Mesodermal cell (in vitro differentiated cells): ENCODE data around the gene NELFA. TPM values are rescaled to one million over a fixed set of nuclear protein-coding genes. Genes with fewer than 3 reads are reported as not detected.

Experiments
- H3K27ac ChIP-seq: 2 replicates; pipeline ENCODE4 v1.7.0; 2013; ENCODE audit warnings: mild to moderate bottlenecking, low read depth, low read length, moderate library complexity; ENCODE audit not compliant: severe bottlenecking
- H3K36me3 ChIP-seq: 2 replicates; pipeline ENCODE4 v1.7.1; 2013; ENCODE audit warnings: mild to moderate bottlenecking, low read length, moderate library complexity; ENCODE audit not compliant: control insufficient read depth, insufficient read depth
- H3K4me1 ChIP-seq: one replicate; pipeline ENCODE4 v1.7.1; 2013; ENCODE audit warnings: mild to moderate bottlenecking, low read length; ENCODE audit not compliant: insufficient read depth, control insufficient read depth, poor library complexity, severe bottlenecking
- H3K4me3 ChIP-seq: 2 replicates; pipeline ENCODE4 v1.7.0; 2013; ENCODE audit warnings: low read length, control low read depth, mild to moderate bottlenecking; ENCODE audit not compliant: insufficient read depth, poor library complexity, severe bottlenecking; ENCODE audit errors: extremely low read depth
- H3K9me3 ChIP-seq: 2 replicates; pipeline ENCODE4 v1.7.1; 2013; ENCODE audit warnings: mild to moderate bottlenecking, low read length, moderate library complexity; ENCODE audit not compliant: control insufficient read depth
- WGBS, 2 experiments: methylation state at CpG; one replicate each; pipeline ENCODE4 v1.1.5; 2013; ENCODE audit warnings: missing lambda C conversion rate in 2 of 2; ENCODE audit not compliant: insufficient coverage in 2 of 2; 5-methylcytosine and 5-hydroxymethylcytosine counted together
- polyA plus RNA-seq, 2 experiments: library from polyadenylated mRNA; stranded (reverse); fragments of 50-300 nt; gene quantifications; one replicate each; pipeline ENCODE4 v1.2.3, GENCODE V29; 2013

Gene NELFA
- 34.7 TPM for polyA plus RNA-seq (2013, experiment 1 of 2)
- polyA plus RNA-seq (2013, experiment 2 of 2), result 30.7 TPM

DNA sequence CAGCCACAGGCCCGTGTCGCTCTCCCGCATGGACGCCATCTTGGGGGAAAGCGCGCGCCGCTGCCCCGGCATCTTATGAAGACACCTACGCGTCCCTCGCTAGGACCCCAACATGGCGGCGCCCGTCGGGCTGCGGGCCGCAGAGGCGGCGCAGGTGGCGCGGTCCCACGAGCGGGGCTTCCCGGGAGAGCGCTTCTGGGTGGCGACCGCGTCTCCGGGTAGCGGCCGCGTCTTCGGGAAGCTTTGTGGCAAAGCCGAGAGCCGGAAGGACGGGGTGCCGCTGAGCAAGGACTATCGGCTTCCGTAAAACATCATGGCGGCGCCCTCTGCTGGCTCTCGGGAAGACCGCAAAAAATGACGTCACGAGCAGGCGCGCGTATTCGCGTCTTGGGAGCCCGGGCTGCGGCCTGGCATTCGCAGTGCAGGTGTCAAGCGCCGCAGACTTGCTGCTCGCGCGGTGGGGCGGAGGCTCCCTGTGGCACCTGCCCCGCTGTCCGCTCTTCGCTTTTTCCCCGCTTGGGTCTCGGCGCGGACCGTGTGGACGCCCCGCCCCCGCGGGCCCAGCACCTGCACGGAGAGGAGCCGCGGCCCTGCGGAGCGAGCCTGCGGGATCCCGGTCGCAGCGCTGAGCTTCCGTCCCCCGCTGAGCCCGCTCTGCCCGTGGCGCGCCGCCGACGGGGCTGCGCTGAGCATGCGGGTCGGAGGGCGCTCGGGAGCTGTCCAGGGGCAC lies at the start of gene NELFA:
NELFA (minus strand) TSS at position 54 of the 730 bp plus-strand sequence; CDS start at position 39, 15 bp downstream.
- Histone ChIP-seq H3K36me3 (peaks cover 28% of the 10 kb centered on the region), H3K27ac (peak within 1 kb of the TSS; percentile 97), H3K4me1 (no peaks in the 10 kb centered on the region), H3K9me3 (no peaks in the 10 kb centered on the region), H3K4me3 (peak within 1 kb of the TSS; percentile 69)
- WGBS, 2 experiments, result 0% methylated on average over 83 to 88 of the region's 95 CpGs

DNA sequence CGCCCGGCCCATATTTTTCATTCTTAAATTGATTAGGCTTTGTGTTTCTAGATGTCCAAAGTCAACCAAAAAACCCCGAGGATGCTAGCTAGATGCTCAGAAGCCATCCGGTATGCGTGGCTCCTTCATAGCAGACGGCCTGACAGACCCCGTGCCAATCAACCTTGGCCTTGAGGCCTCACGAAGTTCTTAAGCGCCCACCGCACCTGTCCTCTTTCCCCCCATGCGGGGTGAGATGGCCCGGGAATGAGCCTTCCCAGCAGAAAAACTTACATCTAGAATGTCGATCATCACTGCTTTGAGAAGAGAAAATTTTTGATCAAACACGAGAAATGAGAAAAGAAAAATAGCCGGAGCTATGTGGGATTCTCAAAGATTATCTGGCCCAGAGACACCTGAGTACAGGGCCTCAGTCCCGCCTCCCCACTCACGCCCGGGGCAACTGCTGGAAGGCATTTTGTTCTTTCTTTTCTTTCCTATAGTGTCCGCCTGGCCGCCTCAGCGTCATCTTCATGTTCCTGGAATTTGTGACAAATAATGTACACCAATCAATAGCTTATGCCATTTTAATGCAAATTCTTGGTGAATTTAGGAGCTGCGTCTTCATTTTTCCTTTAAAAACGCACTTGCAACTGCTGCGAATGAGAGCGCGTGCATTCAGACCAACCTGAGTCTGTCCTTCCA lies 48.8 kb upstream of the NELFA start:
- Histone ChIP-seq H3K4me3 (no peak overlapping the region), H3K36me3 (no peaks in the 10 kb centered on the region), H3K4me1 (peaks cover 5% of the 10 kb centered on the region), H3K27ac (no peak overlapping the region), H3K9me3 (no peaks in the 10 kb centered on the region)
- WGBS, 2 experiments, result 76 to 78% methylated on average over 15 to 25 of the region's 26 CpGs

- Histone ChIP-seq H3K36me3 (no peaks in the 10 kb centered on the region), H3K9me3 (no peaks in the 10 kb centered on the region), H3K4me3 (no peak overlapping the region), H3K4me1 (no peaks in the 10 kb centered on the region), H3K27ac (no peak overlapping the region)
- WGBS, 2 experiments, result 81 to 100% methylated on average over 2 to 4 of the region's 6 CpGs
Observed at GRCh38 chr4:2054217-2054616, 45.4 kb upstream of the NELFA start.

DNA sequence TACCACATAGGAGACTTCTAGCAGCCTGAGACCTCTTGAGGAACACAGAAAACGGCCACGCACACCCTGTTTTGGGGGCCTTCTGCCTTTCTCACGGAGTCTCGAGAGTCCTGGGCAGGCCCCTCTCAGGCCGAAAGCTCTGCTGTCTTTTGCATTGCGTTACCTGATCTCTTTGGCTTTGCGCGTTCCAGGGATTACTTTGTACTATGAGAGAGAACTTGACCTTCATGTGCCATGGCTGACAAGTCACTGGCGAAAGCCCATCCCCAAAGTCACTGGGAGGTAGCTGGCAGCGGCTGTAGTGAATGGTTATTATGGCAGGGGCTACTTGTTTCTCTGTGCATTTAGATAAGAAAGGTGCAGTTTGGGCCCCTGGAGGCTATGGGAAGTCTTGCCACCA lies 42.3 kb upstream of the NELFA start:
- H3K36me3 ChIP-seq, result no peaks in the 10 kb centered on the region
- 78 to 85% methylated on average over 9 to 10 of the region's 10 CpGs for WGBS, 2 experiments
- H3K4me3 ChIP-seq, result no peak overlapping the region
- H3K4me1 ChIP-seq, result no peaks in the 10 kb centered on the region
- no peak overlapping the region for H3K27ac ChIP-seq
- no peaks in the 10 kb centered on the region for H3K9me3 ChIP-seq

- Histone ChIP-seq H3K4me3 (no peak overlapping the region), H3K4me1 (no peaks in the 10 kb centered on the region), H3K27ac (no peak overlapping the region), H3K36me3 (peaks cover under 1% of the 10 kb centered on the region), H3K9me3 (no peaks in the 10 kb centered on the region)
- 85 to 94% methylated on average over 7 of the region's 7 CpGs for WGBS, 2 experiments
Observed at GRCh38 chr4:2049811-2050210, 41.0 kb upstream of the NELFA start.

DNA sequence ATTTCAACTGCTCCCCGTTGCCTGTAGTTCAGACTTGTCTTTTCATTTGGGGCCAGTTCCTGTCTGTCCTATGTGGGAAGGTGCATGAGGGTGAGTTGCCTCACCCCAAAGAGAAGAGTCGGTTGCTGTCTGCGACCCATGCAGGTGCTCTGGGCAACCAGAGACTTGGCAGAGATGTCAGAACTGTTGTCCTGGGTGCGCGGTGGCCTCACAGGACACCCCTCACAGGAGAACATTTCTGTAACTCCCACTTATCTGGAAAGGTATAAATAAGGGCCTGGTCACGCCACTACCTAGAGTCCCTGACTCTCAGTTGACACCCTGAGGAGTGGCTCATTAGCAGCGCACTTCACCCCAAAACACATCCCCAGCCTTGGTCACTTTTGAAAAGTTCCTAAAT lies 40.6 kb upstream of the NELFA start:
- H3K36me3 ChIP-seq, result peaks cover 5% of the 10 kb centered on the region
- H3K4me3 ChIP-seq, result no peak overlapping the region
- no peaks in the 10 kb centered on the region for H3K4me1 ChIP-seq
- peaks cover 3% of the 10 kb centered on the region for H3K9me3 ChIP-seq
- no peak overlapping the region for H3K27ac ChIP-seq
- 95 to 96% methylated on average over 6 of the region's 7 CpGs for WGBS, 2 experiments

DNA sequence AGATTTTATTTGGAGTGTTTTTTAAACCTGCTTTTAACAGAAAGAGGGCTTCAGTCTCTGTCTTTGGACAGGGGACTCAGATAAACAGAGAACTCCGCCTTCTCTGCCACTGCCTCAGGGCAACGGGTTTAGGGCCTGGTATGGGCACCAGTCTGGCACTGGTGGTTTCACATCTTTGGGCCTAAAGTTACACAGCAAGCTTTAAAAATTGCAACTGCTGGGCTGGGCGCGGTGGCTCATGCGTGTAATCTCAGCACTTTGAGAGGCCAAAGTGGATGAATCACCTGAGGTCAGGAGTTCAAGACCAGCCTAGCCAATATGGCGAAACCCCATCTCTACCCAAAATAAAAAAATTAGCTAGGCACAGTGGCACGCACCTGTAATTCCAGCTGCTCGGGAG lies 40.1 kb upstream of the NELFA start:
- Histone ChIP-seq H3K4me1 (no peaks in the 10 kb centered on the region), H3K27ac (no peak overlapping the region), H3K4me3 (no peak overlapping the region), H3K9me3 (peaks cover 5% of the 10 kb centered on the region), H3K36me3 (peaks cover 9% of the 10 kb centered on the region)
- WGBS, 2 experiments, result 87 to 89% methylated on average over 8 of the region's 8 CpGs

DNA sequence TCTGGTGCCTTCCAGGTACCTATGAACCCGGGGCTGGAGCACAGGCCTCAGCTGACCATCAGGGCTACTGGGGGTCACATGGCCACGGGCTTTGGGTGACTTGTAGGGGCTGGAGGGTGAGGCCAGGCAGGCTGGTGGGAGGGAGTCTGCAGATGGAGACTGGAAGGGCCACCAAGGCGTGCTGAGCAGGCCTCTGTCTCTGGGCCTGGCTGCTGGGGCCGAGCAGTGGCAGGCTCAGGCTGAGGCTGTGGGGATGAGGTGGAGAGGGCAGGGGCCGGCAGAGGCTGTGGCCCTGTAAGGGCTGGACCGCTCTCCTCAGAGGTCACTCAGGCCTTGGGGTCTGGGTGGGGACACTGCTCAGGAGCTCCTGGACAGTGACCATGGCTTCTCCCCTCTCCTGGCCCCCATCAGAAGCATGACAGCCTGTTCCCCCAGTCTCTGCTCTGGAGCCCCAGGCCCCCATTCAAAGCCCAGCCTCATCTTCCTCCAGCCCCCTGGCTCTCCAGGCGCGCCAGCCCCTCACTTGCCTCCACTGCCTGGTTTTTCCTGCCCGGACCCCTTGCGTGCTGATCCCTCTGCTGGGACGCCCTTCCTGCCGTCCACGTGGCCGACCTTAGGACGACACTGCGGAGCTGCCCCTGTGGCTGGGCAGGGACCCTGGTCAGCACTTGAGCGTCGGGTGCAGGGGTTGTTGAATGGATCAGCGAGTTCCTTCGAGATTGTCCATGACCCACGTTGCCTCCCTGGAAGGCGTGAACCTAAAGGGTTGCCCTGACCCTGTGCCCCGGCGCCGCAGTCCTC lies 39.2 kb upstream of the NELFA start:
- 93 to 94% methylated on average over 23 to 25 of the region's 25 CpGs for WGBS, 2 experiments
- H3K27ac ChIP-seq, result no peak overlapping the region
- peaks cover 5% of the 10 kb centered on the region for H3K9me3 ChIP-seq
- H3K4me1 ChIP-seq, result no peaks in the 10 kb centered on the region
- no peak overlapping the region for H3K4me3 ChIP-seq
- peaks cover 11% of the 10 kb centered on the region for H3K36me3 ChIP-seq

GRCh38 chr4:2047031-2047660 lies 38.4 kb upstream of the NELFA start:
- Histone ChIP-seq H3K4me3 (no peak overlapping the region), H3K36me3 (peaks cover 11% of the 10 kb centered on the region)
- WGBS, 2 experiments, result 92 to 95% methylated on average over 48 to 57 of the region's 57 CpGs

More at GRCh38 chr4:2047031-2047660, 38.4 kb upstream of the NELFA start:
- Histone ChIP-seq H3K4me1 (no peaks in the 10 kb centered on the region), H3K9me3 (peaks cover 5% of the 10 kb centered on the region), H3K27ac (no peak overlapping the region)
